Gastrocnemius medialis (tissue), 4 donors: ENCODE results near the gene SMYD3. TPM values are rescaled to one million over a fixed set of nuclear protein-coding genes. Genes with fewer than 3 reads are reported as not detected.

ENCODE experiments used
- ATAC-seq, 2 donors: fragments of 150-250 bp; one replicate each; pipeline ENCODE4 v1.9.1; 2016
- DNase-seq, 2 donors: peaks; one replicate each; pipeline ENCODE4 v3.0.0-alpha.2; 2019
- H3K27ac ChIP-seq, 4 donors: fragments of 200-600 bp; sonication (generic); 1 replicate in 1 of 4; 2 replicates in 3 of 4; pipeline ENCODE4 v1.5.1; 2016 to 2018; ENCODE audit warnings: mild to moderate bottlenecking in 2 of 4, moderate library complexity in 1 of 4
- H3K27me3 ChIP-seq, 3 donors: fragments of 200-600 bp; sonication (generic) in 2 of 3; 1 replicate in 1 of 3; 2 replicates in 2 of 3; pipeline versions ENCODE4 v1.5.1 to v1.6.0; 2016 to 2019; ENCODE audit warnings: mild to moderate bottlenecking in 1 of 3, moderate library complexity in 1 of 3
- H3K36me3 ChIP-seq, 2 donors: fragments of 200-600 bp; sonication (generic) in 1 of 2; one replicate each; pipeline ENCODE4 v1.5.1; 2017 to 2018
- H3K4me1 ChIP-seq, 2 donors: fragments of 200-600 bp; sonication (generic) in 1 of 2; one replicate each; pipeline ENCODE4 v1.5.1; 2016 to 2017; ENCODE audit warnings: mild to moderate bottlenecking in 2 of 2
- H3K4me3 ChIP-seq, 4 donors: fragments of 200-600 bp; sonication (generic) in 3 of 4; 1 replicate in 1 of 4; 2 replicates in 3 of 4; pipeline ENCODE4 v1.5.1; 2016 to 2019; ENCODE audit warnings: mild to moderate bottlenecking in 2 of 4
- H3K9me3 ChIP-seq, 3 donors: fragments of 200-600 bp; sonication (generic) in 2 of 3; 1 replicate in 1 of 3; 2 replicates in 2 of 3; pipeline ENCODE4 v1.5.1; 2016 to 2019
- CTCF ChIP-seq, 5 experiments: fragments of 450-650 bp in 3 of 5; fragments of 200-600 bp in 2 of 5; sonication (generic) in 2 of 5; IDR thresholded peaks in 4 of 5; conservative IDR thresholded peaks in 1 of 5; 1 replicate in 4 of 5; 2 replicates in 1 of 5; pipeline ENCODE4 v1.5.1; 2016 to 2019; ENCODE audit warnings: antibody characterized with exemption in 5 of 5, mild to moderate bottlenecking in 3 of 5, moderate library complexity in 3 of 5
- POLR2A ChIP-seq, 2 donors: fragments of 450-650 bp; IDR thresholded peaks; one replicate each; pipeline ENCODE4 v1.6.1; 2017; ENCODE audit warnings: antibody characterized with exemption in 2 of 2, mild to moderate bottlenecking in 2 of 2, moderate library complexity in 2 of 2
- in situ Hi-C, 4 donors: fragments of 200-750 bp; cut with MboI; loops; one replicate each; pipeline versions ENCODE4 v1.15.0 to v1.8.0; 2017; ENCODE audit warnings: low sequenced_read_pairs in 4 of 4
- intact Hi-C: fragments of 100-400 bp; cut with DNase I; formaldehyde crosslinking; loops from one replicate; pipeline ENCODE4 v1.15.1; 2023; ENCODE audit warnings: low total_unique reads
- total RNA-seq, 4 donors: library from RNA; depleted of rRNA; stranded (reverse); fragments of >200 nt; gene quantifications; one replicate each; pipeline versions ENCODE4 v1.1.0 to v1.2.3, GENCODE V29; 2016

The SMYD3 gene
- total RNA-seq, 4 donors from 2014 or later, result 4.4 to 10.3 (median 6.3) TPM

- in situ Hi-C loops, result no loop called here
- no peaks in the 10 kb centered on the region for H3K4me1 ChIP-seq
- no peaks in the 10 kb centered on the region for H3K9me3 ChIP-seq
- DNase-seq (no peak), ATAC-seq (no peak)
- intact Hi-C loops, result no loop called here
- H3K27me3 ChIP-seq, result no peaks in the 10 kb centered on the region
- no peak overlapping the region for H3K4me3 ChIP-seq
- TF ChIP-seq POLR2A (IDR thresholded peaks at IDR 0.05) (no peak), CTCF (IDR thresholded peaks at IDR 0.05 in 4 of 5, conservative IDR thresholded peaks at IDR 0.05 in 1 of 5) (no peak)
- H3K36me3 ChIP-seq, result peaks cover 0 to 9% of the 10 kb centered on the region in 2 donors
- H3K27ac ChIP-seq, result no peak overlapping the region
Observed at GRCh38 chr1:245751726-245752470, 755.2 kb downstream of the SMYD3 start.

GRCh38 chr1:245751116-245751515 is 756.0 kb downstream of the SMYD3 start:
- no peaks in the 10 kb centered on the region for H3K9me3 ChIP-seq
- no peak overlapping the region for H3K4me3 ChIP-seq
- H3K27ac ChIP-seq, result no peak overlapping the region
- H3K4me1 ChIP-seq, result no peaks in the 10 kb centered on the region
- DNase-seq, result no peak
- no peak for ATAC-seq
- intact Hi-C loops, result no loop called here
- in situ Hi-C loops, result no loop called here
- no peaks in the 10 kb centered on the region for H3K27me3 ChIP-seq
- TF ChIP-seq CTCF (IDR thresholded peaks at IDR 0.05 in 4 of 5, conservative IDR thresholded peaks at IDR 0.05 in 1 of 5) (no peak), POLR2A (IDR thresholded peaks at IDR 0.05) (no peak)
- peaks cover 0 to 9% of the 10 kb centered on the region in 2 donors for H3K36me3 ChIP-seq

GRCh38 chr1:245750261-245750660 is 756.8 kb downstream of the SMYD3 start:
- Histone ChIP-seq H3K27ac (no peak overlapping the region), H3K27me3 (no peaks in the 10 kb centered on the region), H3K4me1 (no peaks in the 10 kb centered on the region), H3K36me3 (peaks cover 0 to 9% of the 10 kb centered on the region in 2 donors), H3K9me3 (no peaks in the 10 kb centered on the region), H3K4me3 (no peak overlapping the region)
- intact Hi-C loops (no loop called here), in situ Hi-C loops (no loop called here)
- ATAC-seq (no peak), DNase-seq (no peak)
- TF ChIP-seq POLR2A (IDR thresholded peaks at IDR 0.05) (no peak), CTCF (IDR thresholded peaks at IDR 0.05 in 4 of 5, conservative IDR thresholded peaks at IDR 0.05 in 1 of 5) (no peak)

GRCh38 chr1:245749053-245749452 is 758.0 kb downstream of the SMYD3 start:
- H3K27ac ChIP-seq, result no peak overlapping the region
- in situ Hi-C loops (no loop called here), intact Hi-C loops (no loop called here)
- H3K9me3 ChIP-seq, result no peaks in the 10 kb centered on the region
- DNase-seq (no peak), ATAC-seq (no peak)
- TF ChIP-seq CTCF (IDR thresholded peaks at IDR 0.05 in 4 of 5, conservative IDR thresholded peaks at IDR 0.05 in 1 of 5) (no peak), POLR2A (IDR thresholded peaks at IDR 0.05) (no peak)
- peaks cover 0 to 9% of the 10 kb centered on the region in 2 donors for H3K36me3 ChIP-seq
- no peak overlapping the region for H3K4me3 ChIP-seq
- H3K27me3 ChIP-seq, result no peaks in the 10 kb centered on the region
- no peaks in the 10 kb centered on the region for H3K4me1 ChIP-seq
